SK-N-SH (cell line): ENCODE data around the gene PSMD13. TPM values are rescaled to one million over a fixed set of nuclear protein-coding genes. Genes with fewer than 3 reads are reported as not detected.

Source experiments
- CTCF ChIA-PET: fragments of 300-600, 350-600 bp; formaldehyde crosslinking; extraction: SDS; loops from one replicate; lab custom pipeline; 2021; lab: Yijun Ruan, JAX
- POLR2A ChIA-PET: fragments of 350-600 bp; sonication (Branson Sonifier 250); formaldehyde crosslinking; extraction: SDS; loops from one replicate; lab custom pipeline; 2020; ENCODE audit warnings: antibody characterized with exemption, inconsistent platforms; lab: Yijun Ruan, JAX
- DNase-seq: peaks from one replicate; pipeline ENCODE4 v3.0.0; 2012
- H2AFZ ChIP-seq: fragments of 200-600 bp; sonication (generic); 2 replicates; pipeline ENCODE4 v1.8.1; 2016; ENCODE audit warnings: antibody characterized with exemption, mild to moderate bottlenecking, low read depth
- H3F3A ChIP-seq: fragments of 200-600 bp; sonication (generic); replicated peaks from 2 replicates; pipeline ENCODE3; 2016; ENCODE audit warnings: antibody characterized with exemption, mild to moderate bottlenecking; ENCODE audit not compliant: insufficient read depth
- H3K27ac ChIP-seq, 2 experiments: fragments of 200-500 bp in 1 of 2; fragments of 200-600 bp in 1 of 2; sonication (Bioruptor generic) in 1 of 2; sonication (generic), shearing (Covaris generic) in 1 of 2; 2 replicates each; pipeline versions ENCODE4 v1.5.1 to v1.6.1; 2014 to 2016; ENCODE audit warnings: low read depth in 2 of 2, inconsistent platforms in 1 of 2, low read length in 1 of 2, mild to moderate bottlenecking in 1 of 2, mixed read lengths in 1 of 2
- H3K27me3 ChIP-seq: fragments of 200-600 bp; sonication (generic), shearing (Covaris generic); 2 replicates; pipeline ENCODE4 v1.6.1; 2016; ENCODE audit warnings: mixed run types; ENCODE audit not compliant: insufficient read depth
- H3K36me3 ChIP-seq, 2 experiments: fragments of 200-500 bp in 1 of 2; fragments of 200-600 bp in 1 of 2; sonication (Bioruptor generic) in 1 of 2; sonication (generic) in 1 of 2; replicated peaks in 1 of 2; 2 replicates each; pipeline versions ENCODE3 to v1.5.1; 2014 to 2016; ENCODE audit warnings: low read length in 1 of 2, mild to moderate bottlenecking in 1 of 2; ENCODE audit not compliant: insufficient read depth in 2 of 2, control insufficient read depth in 1 of 2
- H3K4me1 ChIP-seq, 2 experiments: fragments of 200-500 bp in 1 of 2; fragments of 200-600 bp in 1 of 2; sonication (Bioruptor generic) in 1 of 2; sonication (generic), shearing (Covaris generic) in 1 of 2; 2 replicates each; pipeline versions ENCODE4 v1.5.1 to v1.6.1; 2014 to 2016; ENCODE audit warnings: low read depth in 1 of 2, low read length in 1 of 2, mixed run types in 1 of 2; ENCODE audit not compliant: insufficient read depth in 2 of 2, control insufficient read depth in 1 of 2
- H3K4me2 ChIP-seq: fragments of 200-600 bp; sonication (generic), shearing (Covaris generic); 2 replicates; pipeline ENCODE4 v1.6.1; 2017; ENCODE audit warnings: mixed run types
- H3K4me3 ChIP-seq, 2 experiments: fragments of 200-500 bp in 1 of 2; fragments of 200-600 bp in 1 of 2; sonication (Bioruptor generic) in 1 of 2; sonication (generic), shearing (Covaris generic) in 1 of 2; 2 replicates each; pipeline versions ENCODE4 v1.5.1 to v1.8.1; 2014 to 2016; ENCODE audit warnings: low read depth in 2 of 2, inconsistent platforms in 1 of 2, low read length in 1 of 2, mild to moderate bottlenecking in 1 of 2, mixed read lengths in 1 of 2, moderate library complexity in 1 of 2
- H3K79me2 ChIP-seq: fragments of 200-600 bp; sonication (generic); 2 replicates; pipeline ENCODE4 v1.8.1; 2017; ENCODE audit warnings: mild to moderate bottlenecking; ENCODE audit not compliant: insufficient read depth
- H3K9ac ChIP-seq: fragments of 200-600 bp; sonication (generic); 2 replicates; pipeline ENCODE4 v1.6.1; 2017; ENCODE audit warnings: mixed run types
- H3K9me2 ChIP-seq: fragments of 200-600 bp; sonication (generic); 2 replicates; pipeline ENCODE4 v1.6.1; 2017; ENCODE audit warnings: mixed run types
- H3K9me3 ChIP-seq: fragments of 200-600 bp; sonication (generic); 2 replicates; pipeline ENCODE4 v1.6.1; 2017; ENCODE audit warnings: mixed run types, mild to moderate bottlenecking, moderate library complexity
- H4K20me1 ChIP-seq: fragments of 200-600 bp; sonication (generic); 2 replicates; pipeline ENCODE4 v1.6.1; 2017; ENCODE audit warnings: mild to moderate bottlenecking, mixed run types; ENCODE audit not compliant: insufficient read depth
- CHD2 ChIP-seq: fragments of 150-350 bp; IDR thresholded peaks from 2 replicates; pipeline ENCODE4 v1.6.1; 2018; ENCODE audit warnings: low read length; ENCODE audit not compliant: partially characterized antibody
- EZH2phosphoT487 ChIP-seq: fragments of 200-600 bp; sonication (generic); IDR thresholded peaks from 2 replicates; pipeline ENCODE4 v1.6.1; 2017; ENCODE audit warnings: low read depth, mixed run types, mild to moderate bottlenecking, antibody characterized with exemption, moderate library complexity, borderline replicate concordance
- FOXJ3 ChIP-seq: sonication (generic); formaldehyde crosslinking; IDR thresholded peaks from 2 replicates; pipeline ENCODE4 v1.5.1; 2020; ENCODE audit warnings: mild to moderate bottlenecking, missing genetic modification reagents
- GABPA ChIP-seq: IDR thresholded peaks from 2 replicates; pipeline ENCODE4 v1.4.0; 2012; ENCODE audit warnings: low read depth, mild to moderate bottlenecking
- GATA2 ChIP-seq: sonication (generic); formaldehyde crosslinking; IDR thresholded peaks from 2 replicates; pipeline ENCODE4 v1.5.0; 2020; ENCODE audit warnings: mild to moderate bottlenecking, missing genetic modification reagents
- JUND ChIP-seq: IDR thresholded peaks from 2 replicates; pipeline ENCODE4 v1.4.0; 2012
- MAX ChIP-seq: IDR thresholded peaks from 2 replicates; pipeline ENCODE4 v1.4.0; 2012; ENCODE audit warnings: low read depth
- MEF2A ChIP-seq: IDR thresholded peaks from 2 replicates; pipeline ENCODE4 v1.4.0; 2012; ENCODE audit warnings: low read depth, borderline replicate concordance
- NFIC ChIP-seq: IDR thresholded peaks from 2 replicates; pipeline ENCODE4 v1.4.0; 2012; ENCODE audit warnings: borderline replicate concordance
- PBX3 ChIP-seq: IDR thresholded peaks from 2 replicates; pipeline ENCODE4; 2012
- POLR2AphosphoS5 ChIP-seq: IDR thresholded peaks from 2 replicates; pipeline ENCODE4 v1.6.1; 2012; ENCODE audit warnings: low read depth, low read length
- RAD21 ChIP-seq: IDR thresholded peaks from 2 replicates; pipeline ENCODE4 v1.6.1; 2012; ENCODE audit warnings: mild to moderate bottlenecking, low read length
- RCOR1 ChIP-seq: fragments of 150-350 bp; IDR thresholded peaks from 2 replicates; pipeline ENCODE4 v1.6.1; 2017; ENCODE audit warnings: antibody characterized with exemption, low read length
- RFX5 ChIP-seq: IDR thresholded peaks from 2 replicates; pipeline ENCODE4 v1.6.1; 2012; ENCODE audit warnings: mild to moderate bottlenecking, improper control_type of control experiment, low read length
- SMC3 ChIP-seq: IDR thresholded peaks from 2 replicates; pipeline ENCODE4 v1.6.1; 2012; ENCODE audit warnings: low read depth, low read length, improper control_type of control experiment
- TCF12 ChIP-seq: IDR thresholded peaks from 2 replicates; pipeline ENCODE4 v1.4.0; 2012
- TEAD4 ChIP-seq: IDR thresholded peaks from 2 replicates; pipeline ENCODE4 v1.4.0; 2012; ENCODE audit warnings: mild to moderate bottlenecking, borderline replicate concordance; ENCODE audit not compliant: insufficient read depth
- USF2 ChIP-seq: fragments of 150-350 bp; IDR thresholded peaks from 2 replicates; pipeline ENCODE4 v1.6.1; 2017; ENCODE audit warnings: antibody characterized with exemption, low read length, low read depth, borderline replicate concordance
- YY1 ChIP-seq: IDR thresholded peaks from 2 replicates; pipeline ENCODE4 v1.4.0; 2012; ENCODE audit warnings: low read depth, mild to moderate bottlenecking
- WGBS: methylation state at CpG from one replicate; pipeline ENCODE4 v1.1.6; 2017; ENCODE audit warnings: low lambda C conversion rate; 5-methylcytosine and 5-hydroxymethylcytosine counted together
- polyA plus RNA-seq, 3 experiments: library from polyadenylated mRNA; depleted of rRNA; stranded (reverse); fragments of >200 nt; gene quantifications; 2 replicates each; pipeline ENCODE4 v1.2.3, GENCODE V29; 2012

The PSMD13 gene
- polyA plus RNA-seq, 1 of the 3 experiments (the other 2 are of a cell fraction): 196 TPM

GRCh38 chr11:253886-254270 lies 17.1 kb downstream of the PSMD13 start:
- H3K9me2 ChIP-seq: no peaks in the 10 kb centered on the region
- no peak overlapping the region for H3K27ac ChIP-seq
- H2AFZ ChIP-seq: no peak overlapping the region
- no peak for DNase-seq
- ChIA-PET POLR2A (interaction anchor here (0.6 kb wide), 1 partner anchor 338 kb away, joined by 3 read pairs; no protein-coding TSS in a partner anchor), CTCF (interaction anchor here (1.2 to 1.7 kb wide), 2 partner anchors 9 to 102 kb away, joined by 3 to 4 read pairs; no protein-coding TSS in a partner anchor)
- H3K4me1 ChIP-seq: no peaks in the 10 kb centered on the region
- no peaks in the 10 kb centered on the region for H3K9me3 ChIP-seq
- H3K4me2 ChIP-seq: no peak overlapping the region
- no peaks in the 10 kb centered on the region for H4K20me1 ChIP-seq
- peaks cover 19 to 45% of the 10 kb centered on the region in 2 experiments for H3K36me3 ChIP-seq
- H3K9ac ChIP-seq: no peak overlapping the region
- no peaks in the 10 kb centered on the region for H3K79me2 ChIP-seq
- H3K4me3 ChIP-seq: no peak overlapping the region
- peaks cover 14% of the 10 kb centered on the region for H3F3A ChIP-seq
- no peak for TF ChIP-seq RAD21
- no peak for TF ChIP-seq SMC3
- TF ChIP-seq MEF2A: no peak
- no peak for TF ChIP-seq MAX
- TF ChIP-seq JUND: no peak
- no peak for TF ChIP-seq TCF12
- no peak for TF ChIP-seq PBX3
- TF ChIP-seq TEAD4: no peak
- TF ChIP-seq POLR2AphosphoS5: no peak
- TF ChIP-seq USF2: no peak
- TF ChIP-seq NFIC: no peak
- no peak for TF ChIP-seq YY1
- TF ChIP-seq RFX5: no peak
- no peak for TF ChIP-seq CHD2
- TF ChIP-seq GABPA: no peak
- no peak for TF ChIP-seq GATA2 (CRISPR knock-in tag)
- TF ChIP-seq, all 33 proteins: peak for 0
- H3K27me3 ChIP-seq: no peaks in the 10 kb centered on the region
- 85% methylated on average over 5 of the region's 5 CpGs for WGBS

GRCh38 chr11:255176-255575 lies 18.4 kb downstream of the PSMD13 start:
- CTCF ChIA-PET: interaction anchor here (1.2 to 1.7 kb wide), 2 partner anchors 10 to 100 kb away, joined by 3 to 4 read pairs; no protein-coding TSS in a partner anchor
- POLR2A ChIA-PET: no interaction called here
- no peak for DNase-seq
- Histone ChIP-seq H3K9ac (no peak overlapping the region), H3K79me2 (no peaks in the 10 kb centered on the region), H3K4me3 (no peak overlapping the region), H2AFZ (no peak overlapping the region), H3K4me1 (no peaks in the 10 kb centered on the region)
- WGBS: 48% methylated on average over 3 of the region's 3 CpGs
- TF ChIP-seq FOXJ3 (CRISPR knock-in tag) (no peak), EZH2phosphoT487 (no peak), GABPA (no peak), RCOR1 (no peak)
- TF ChIP-seq, all 33 proteins: peak for 0
- Histone ChIP-seq H3K4me2 (no peak overlapping the region), H3K36me3 (peaks cover 16 to 34% of the 10 kb centered on the region in 2 experiments), H3K9me3 (no peaks in the 10 kb centered on the region), H4K20me1 (no peaks in the 10 kb centered on the region), H3K27me3 (no peaks in the 10 kb centered on the region), H3K9me2 (no peaks in the 10 kb centered on the region), H3F3A (peaks cover 14% of the 10 kb centered on the region), H3K27ac (no peak overlapping the region)
